NCI-H146 treated with DMSO at 0.1 percent for 48 hours (cell line): ENCODE measurements around the gene SLC6A9.

Experiments used
- DNase-seq: peaks from one replicate; lab custom pipeline; 2025; ENCODE audit not compliant: unreplicated experiment; lab: John Stamatoyannopoulos, UW

SLC6A9 gene

GRCh38 chr1:44029911-44030604 lies 1.2 kb downstream of the SLC6A9 start:
- DNase-seq, result peak; percentile 22

GRCh38 chr1:44029260-44029910 lies 1.9 kb downstream of the SLC6A9 start:
- no peak for DNase-seq

GRCh38 chr1:44027320-44027719 lies 3.9 kb downstream of the SLC6A9 start:
- DNase-seq, result no peak

GRCh38 chr1:44025816-44026215 lies 5.4 kb downstream of the SLC6A9 start:
- DNase-seq, result no peak

- no peak for DNase-seq
Measured at GRCh38 chr1:44024903-44025525, 6.2 kb downstream of the SLC6A9 start.

DNA sequence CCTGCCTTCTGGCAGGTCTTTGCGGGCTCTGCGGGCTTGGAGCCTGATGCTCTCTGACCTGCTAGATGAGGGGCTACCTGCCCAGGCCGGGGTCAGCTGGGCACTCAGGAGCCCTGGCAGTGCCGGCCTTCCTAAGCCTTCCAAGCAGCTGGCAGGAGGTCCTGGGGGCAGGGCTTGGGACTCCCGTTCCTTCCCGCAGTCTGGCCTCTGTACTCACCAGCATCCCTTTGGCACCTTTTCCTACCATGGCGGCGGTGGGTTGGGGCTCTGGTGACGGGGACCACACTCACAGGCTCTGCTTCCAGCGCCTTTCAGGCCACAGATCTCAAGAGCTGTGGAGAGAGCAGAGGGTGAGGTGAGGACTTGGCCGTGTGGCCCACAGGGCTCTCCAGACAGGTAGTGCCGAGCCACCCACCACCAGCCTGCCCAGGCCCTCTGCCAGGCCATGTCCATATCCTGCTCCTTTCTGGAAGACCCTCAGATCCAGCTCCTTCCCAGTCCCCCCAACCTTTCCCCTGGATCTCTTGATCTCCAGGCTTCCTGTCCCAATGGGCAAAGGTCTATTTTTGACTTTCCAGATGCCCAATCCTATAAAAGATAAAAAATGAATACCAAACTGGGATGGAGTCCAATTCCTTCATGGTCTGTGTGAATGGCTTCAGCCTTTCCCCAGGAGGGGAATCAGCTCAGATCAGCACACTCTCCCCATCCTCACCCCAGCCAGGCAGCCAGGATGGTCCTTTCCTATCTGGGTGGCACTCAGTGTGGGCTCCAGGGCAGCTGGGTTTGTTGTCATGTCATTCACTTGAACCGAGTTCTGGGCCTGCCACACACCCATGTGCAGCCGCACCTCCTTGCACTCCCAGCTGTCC lies 7.0 kb downstream of the SLC6A9 start:
- no peak for DNase-seq

GRCh38 chr1:44021581-44022321 lies 9.5 kb downstream of the SLC6A9 start:
- no peak for DNase-seq

GRCh38 chr1:44021156-44021555 lies 10.1 kb downstream of the SLC6A9 start:
- DNase-seq, result no peak

GRCh38 chr1:44020464-44020863 lies 10.8 kb downstream of the SLC6A9 start:
- DNase-seq, result no peak

GRCh38 chr1:44019466-44019948 lies 11.8 kb downstream of the SLC6A9 start:
- no peak for DNase-seq

DNA sequence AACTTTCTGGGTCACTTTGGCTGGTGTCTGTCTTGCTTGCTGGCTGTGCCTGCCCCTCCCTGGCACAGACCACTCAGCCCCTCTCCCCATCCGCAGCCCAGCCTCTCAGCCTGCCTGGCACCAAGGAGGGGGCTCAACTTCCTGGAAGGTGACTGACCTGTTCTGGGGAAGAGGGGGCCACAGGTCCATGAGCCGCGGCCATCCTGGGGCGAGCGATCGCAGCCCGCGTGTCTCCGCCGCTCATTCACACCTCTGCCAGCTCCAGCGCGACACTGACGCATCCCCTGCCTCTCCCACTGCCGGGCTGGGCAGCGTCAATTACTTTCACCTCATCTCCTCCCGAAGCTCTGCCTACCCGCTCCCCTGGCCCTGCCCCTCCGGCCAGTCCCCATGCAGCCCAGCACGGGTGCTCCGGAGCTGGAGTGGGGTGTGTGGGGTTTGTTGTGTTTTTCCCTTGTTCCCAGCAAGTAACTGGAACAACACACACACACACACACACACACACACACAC lies 14.3 kb downstream of the SLC6A9 start:
- DNase-seq, result no peak

DNA sequence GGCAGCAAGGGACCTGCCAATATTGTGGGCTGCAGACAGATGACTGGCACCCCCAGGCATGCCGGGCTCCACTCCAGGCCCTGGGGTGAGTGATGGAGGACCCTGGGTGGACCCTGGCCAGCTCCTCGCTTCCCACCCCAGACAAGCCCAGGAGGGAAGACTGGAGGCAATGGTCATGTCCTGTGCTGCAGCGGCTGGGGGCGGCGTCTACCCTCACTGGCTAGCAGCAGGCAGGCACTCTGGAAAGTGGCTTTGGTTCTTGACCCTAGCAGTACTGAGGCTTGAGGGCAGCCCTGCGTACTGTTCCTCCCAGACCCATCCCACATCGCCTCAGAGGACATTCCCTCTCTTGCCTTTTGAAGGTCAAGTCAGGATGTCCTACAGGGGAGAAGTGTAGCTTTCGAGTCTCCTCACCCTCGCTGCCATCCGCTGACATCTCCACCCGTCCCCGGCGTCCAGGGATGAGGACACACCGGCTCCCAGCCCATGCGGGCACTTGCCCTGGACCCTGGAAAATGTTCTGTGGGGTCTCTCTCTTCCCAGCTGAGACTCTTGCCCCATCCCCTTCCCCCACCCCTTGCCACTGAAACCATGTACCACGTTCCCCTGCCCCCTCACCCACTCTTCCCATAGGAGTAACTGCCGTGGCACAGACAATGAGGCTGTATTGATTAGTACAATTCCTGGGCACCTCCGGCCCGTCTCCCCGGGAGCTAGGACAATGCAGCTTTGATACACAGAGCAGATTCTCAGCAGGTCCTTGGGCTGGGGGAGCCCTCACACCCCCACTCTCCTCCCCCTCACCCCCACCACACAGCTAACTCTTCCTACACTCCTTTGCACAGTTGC lies 15.0 kb downstream of the SLC6A9 start:
- no peak for DNase-seq

GRCh38 chr1:44015206-44015605 lies 16.1 kb downstream of the SLC6A9 start:
- DNase-seq, result no peak

DNA sequence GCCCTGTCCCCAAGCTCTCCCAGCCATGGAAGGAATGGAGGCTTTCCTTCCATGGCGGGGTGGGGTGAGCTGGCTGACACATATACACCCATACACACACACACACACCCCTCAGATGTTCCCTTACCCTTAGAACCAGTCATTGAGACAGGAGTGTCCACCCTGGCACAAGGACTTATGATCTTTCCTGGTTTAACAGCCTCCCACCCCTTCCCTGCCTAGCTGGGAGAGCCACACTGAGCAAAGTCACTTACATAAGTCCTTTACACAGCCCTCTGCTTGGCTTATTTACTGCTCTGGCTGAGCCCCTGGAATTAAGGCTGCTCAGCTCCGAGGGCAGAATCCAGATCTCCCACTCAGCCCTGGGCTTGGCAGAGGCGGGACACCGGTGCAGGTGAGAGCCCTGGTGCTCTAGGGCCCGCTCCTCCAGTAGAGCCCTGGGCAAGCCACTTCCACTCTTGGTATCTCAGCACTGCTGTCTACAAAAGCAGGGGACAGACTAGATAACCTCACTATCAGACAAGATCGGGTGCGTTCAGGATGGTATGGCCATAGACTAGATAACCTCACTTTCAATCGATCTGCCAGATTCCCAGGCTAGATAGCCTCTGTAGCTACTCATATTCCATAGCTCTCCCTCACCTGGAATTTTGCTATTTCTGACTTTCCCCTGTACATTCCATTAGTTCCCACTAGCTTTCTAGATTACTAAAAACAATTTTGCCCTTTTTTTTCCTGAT lies 16.7 kb downstream of the SLC6A9 start:
- no peak for DNase-seq

DNA sequence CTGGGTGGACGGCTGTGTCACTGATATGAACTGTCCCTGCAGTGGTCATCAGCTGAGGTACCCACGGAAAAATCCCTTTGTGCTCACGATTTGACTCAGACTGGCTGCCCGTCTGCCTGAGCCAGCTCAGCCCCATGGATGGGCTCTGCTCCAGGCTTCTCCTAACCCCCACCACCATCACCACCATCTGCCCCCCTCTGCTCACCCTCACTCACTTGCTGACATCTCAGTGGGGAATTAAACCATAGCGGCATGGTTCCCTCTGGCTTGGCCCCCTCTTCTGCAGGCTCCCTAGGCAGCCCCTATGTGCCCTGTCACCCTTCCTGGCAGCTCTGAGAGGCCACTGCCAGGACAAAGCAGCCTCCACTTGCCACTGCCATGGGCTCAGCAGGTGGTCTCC lies 17.3 kb downstream of the SLC6A9 start:
- no peak for DNase-seq

GRCh38 chr1:44012941-44013609 lies 18.2 kb downstream of the SLC6A9 start:
- no peak for DNase-seq

- DNase-seq, result no peak
Measured at GRCh38 chr1:44012404-44012803, 18.9 kb downstream of the SLC6A9 start.

GRCh38 chr1:44010935-44011471 lies 20.3 kb downstream of the SLC6A9 start:
- no peak for DNase-seq
